GM08714 (cell line): ENCODE results near the gene UPF2.

Source experiments
- H3K4me3 ChIP-seq: fragments of 200-500 bp; sonication (Bioruptor generic); 2 replicates; pipeline ENCODE4 v1.5.1; 2014; ENCODE audit warnings: mild to moderate bottlenecking, low read length, inconsistent platforms
- ZNF274 ChIP-seq: IDR thresholded peaks from 2 replicates; pipeline ENCODE4 v1.6.1; 2012; ENCODE audit warnings: mild to moderate bottlenecking, low read depth, low read length

Gene UPF2

DNA sequence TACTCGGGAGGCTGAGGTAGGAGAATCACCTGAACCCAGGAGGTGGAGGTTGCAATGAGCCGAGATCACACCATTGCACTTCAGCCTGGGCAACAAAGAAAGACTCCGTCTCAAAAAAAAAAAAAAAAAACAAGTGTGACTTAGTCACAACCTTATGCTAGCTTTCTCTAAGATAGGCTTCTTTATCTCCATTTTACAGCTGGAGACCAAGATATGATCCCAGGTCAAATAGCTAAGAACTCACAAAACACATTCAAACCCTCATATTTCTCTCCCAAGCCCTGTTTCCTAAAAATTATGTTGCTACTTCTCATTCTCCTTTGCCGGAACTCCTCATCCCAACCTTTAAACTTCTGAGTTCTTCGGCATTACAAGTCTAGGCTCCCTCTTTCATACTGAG is 13.1 kb upstream of the UPF2 start:
- TF ChIP-seq ZNF274 = no peak
- H3K4me3 ChIP-seq = no peak overlapping the region

DNA sequence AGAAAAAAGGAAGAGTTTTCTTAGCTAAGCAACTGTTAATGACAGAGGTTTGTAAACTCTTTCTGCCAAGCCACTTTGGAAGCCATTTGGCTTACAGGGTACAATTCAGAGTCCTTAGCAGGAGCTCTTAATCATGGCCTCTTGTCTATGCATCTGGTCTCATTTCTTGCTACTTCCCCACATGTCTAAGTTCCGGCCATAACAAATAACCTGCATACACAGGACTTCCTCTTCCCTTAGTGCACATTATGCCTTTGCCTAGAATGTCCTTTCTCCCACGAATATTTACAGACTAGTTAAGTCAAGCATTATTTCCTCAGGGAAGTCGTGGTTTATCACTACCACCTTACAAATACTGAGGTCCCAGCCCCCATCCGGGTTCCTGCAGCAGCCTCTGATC is 8.6 kb upstream of the UPF2 start:
- no peak for TF ChIP-seq ZNF274
- no peak overlapping the region for H3K4me3 ChIP-seq

DNA sequence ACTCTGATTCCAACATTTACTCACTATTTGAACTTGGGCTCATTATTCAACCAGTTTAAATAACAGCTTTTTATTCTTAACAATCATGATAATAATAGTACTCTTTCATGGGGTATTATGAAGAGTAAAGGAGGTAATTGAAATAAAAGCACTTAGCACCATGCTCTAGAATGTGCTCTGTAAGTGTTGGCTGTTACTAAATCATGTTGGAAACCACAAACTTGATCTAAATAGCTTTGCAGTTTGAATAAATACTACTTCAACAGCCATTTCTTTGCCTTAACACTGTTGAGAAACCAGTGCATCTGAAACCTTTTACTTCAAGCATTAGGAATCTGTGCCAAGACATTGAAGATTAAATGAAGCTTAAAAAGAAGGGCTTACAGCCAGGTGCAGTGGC is 7.9 kb upstream of the UPF2 start:
- TF ChIP-seq ZNF274 = no peak
- no peak overlapping the region for H3K4me3 ChIP-seq

DNA sequence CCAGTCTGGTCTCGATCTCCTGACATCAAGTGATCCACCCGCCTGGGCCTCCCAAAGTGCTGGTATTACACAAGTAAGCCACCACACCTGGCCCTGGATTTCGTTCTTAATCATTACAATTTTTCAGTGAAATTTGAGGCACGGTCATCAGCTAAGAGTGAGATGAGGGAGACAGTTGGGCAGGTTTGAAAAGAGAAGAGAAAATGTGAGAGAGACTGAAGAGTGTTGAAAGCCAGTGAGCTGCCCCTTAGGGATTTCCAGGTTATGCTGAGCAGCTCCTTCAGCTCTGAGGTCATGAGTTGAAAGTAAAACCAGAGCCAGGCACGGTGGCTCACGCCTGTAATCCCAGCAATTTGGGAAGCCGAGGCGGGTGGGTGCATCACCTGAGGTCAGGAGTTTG is 5.9 kb upstream of the UPF2 start:
- no peak overlapping the region for H3K4me3 ChIP-seq
- no peak for TF ChIP-seq ZNF274

DNA sequence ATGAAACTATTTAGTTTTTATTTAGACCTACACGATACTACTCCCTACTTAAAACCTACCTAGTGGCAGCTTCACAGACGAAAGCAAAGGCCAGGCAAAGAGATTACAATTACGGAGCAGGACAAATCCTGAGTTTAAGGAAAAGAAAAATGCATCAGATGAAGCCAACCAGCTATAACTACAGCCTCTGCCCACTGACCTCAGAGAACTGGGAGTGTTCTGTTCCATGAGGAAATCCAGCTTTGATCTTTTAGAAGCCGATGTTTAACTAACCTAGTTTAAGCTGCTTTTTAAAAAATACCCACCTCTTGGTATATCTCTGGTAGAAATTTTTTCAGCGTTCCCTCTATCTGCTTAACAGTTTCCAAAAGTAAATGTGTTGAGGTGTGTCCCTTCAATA is 3.0 kb upstream of the UPF2 start:
- no peak overlapping the region for H3K4me3 ChIP-seq

DNA sequence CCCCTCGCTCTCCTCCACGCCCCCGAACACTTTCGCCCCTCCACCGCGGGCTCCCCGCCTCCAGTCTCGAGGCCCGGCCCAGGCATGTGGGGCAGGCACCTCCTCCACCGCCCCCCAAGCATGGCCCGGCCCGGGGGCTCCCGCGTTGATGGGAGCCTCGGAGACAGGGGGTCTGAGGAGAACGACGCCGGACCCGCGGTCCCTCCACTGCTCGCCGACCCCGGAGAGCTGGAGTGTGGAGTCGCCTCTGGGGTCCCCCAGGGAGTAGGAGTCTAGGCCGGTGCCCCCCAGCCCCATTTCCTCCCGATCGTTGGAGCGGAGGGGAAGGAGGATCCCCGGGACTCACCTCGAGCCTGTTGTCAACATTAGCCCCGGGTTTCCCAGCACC is 206 bp downstream of the UPF2 start:
- no peak for TF ChIP-seq ZNF274
- peak overlapping the region; percentile 91 for H3K4me3 ChIP-seq

More for the DNA sequence above, 3.0 kb upstream of the UPF2 start:
- TF ChIP-seq ZNF274 = no peak

DNA sequence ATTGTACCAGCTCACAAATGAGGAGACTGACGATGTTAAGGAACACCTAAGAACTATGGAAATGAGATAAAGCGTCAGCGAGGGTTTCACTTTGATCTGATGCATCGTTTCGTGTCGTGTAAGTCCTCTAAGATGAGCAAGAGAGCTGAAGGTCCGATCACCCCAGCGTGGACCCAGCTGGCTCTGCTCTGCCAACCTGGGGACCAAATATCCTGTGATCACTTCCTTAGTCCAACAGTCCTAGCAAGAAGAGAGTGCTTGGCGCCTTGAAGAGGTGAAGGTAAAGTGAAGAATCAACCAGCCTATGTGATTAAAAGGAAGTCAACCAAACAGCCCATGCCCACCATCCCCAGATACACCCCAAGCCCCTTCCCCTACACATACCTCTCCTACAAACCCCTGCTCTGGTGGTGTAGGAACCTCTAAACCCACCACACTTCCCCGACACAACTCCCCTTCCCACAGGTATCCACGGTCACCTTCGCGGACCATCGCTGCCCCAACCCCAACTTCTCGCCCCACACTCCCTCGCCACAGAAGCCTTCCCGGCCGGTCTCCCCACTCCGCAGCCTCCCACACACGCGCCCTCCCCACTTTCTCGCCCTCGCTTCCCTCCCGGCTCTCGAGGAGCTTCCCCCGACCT is 722 bp downstream of the UPF2 start:
- H3K4me3 ChIP-seq = peak overlapping the region; percentile 91
- TF ChIP-seq ZNF274 = no peak

DNA sequence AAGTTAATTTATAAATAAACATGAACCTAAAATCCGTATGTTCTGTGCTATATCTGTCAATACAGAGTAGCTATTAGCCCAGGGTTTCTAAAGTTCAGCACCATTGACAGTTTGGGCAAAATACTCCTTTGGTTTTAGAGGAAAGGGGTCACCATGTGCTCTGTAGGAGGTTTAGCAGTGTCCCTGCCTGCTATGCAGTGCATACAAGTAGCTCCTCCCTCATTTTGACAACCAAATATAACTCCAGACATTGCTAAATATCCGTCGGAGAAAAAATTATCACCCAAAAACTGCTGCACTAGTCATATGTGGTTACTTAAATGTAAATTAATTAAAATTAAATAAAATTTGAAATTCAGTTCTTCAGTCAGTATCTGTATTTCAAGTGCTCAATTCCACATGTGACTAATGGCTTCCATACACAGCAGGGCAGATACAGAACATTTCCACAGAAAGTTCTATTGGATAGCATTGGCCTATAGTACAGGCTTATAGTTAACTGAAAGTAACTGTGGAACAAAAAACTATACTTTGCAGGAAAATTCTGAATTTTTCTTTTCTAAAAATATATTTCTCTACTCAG is 6.4 kb downstream of the UPF2 start:
- TF ChIP-seq ZNF274 = no peak

DNA sequence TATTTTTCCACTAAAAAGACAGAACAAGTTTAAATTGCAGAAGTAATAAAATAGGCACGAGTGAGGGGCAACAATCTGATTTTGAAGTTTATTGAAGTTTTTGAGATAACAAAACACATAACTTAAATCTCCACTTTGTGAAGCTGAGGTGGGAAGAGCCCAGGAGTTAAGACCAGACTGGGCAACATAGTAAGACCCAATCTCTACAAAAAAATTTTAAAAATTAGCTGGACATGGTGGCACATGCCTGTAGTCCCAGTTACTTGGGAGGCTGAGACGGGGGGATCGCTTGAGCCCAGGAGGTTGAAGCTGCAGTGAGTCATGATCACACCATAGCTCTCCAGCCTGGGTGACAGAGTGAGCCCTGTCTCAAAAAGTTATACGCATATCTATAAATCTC is 11.2 kb downstream of the UPF2 start:
- TF ChIP-seq ZNF274 = no peak

More for the DNA sequence above, 6.4 kb downstream of the UPF2 start:
- no peak overlapping the region for H3K4me3 ChIP-seq

DNA sequence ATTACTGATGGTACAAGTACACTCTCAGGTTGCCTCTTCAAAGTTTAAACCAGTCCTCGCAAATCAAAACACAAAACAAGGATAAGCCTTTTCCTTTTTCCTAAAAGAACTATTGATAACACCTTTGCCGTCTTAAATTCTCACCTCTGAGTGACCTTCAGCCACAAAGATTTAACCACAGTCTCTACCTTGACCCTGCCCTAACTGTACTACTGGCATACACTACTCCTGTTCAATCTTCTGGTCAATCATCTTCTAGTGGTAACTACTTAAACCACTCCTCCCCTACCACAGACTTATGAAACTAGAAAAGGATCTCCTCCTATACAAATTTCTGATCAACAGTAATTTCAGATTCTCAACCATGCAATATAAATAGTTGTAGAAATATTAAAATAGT is 15.1 kb downstream of the UPF2 start:
- no peak for TF ChIP-seq ZNF274

More for the DNA sequence above, 11.2 kb downstream of the UPF2 start:
- H3K4me3 ChIP-seq = no peak overlapping the region

DNA sequence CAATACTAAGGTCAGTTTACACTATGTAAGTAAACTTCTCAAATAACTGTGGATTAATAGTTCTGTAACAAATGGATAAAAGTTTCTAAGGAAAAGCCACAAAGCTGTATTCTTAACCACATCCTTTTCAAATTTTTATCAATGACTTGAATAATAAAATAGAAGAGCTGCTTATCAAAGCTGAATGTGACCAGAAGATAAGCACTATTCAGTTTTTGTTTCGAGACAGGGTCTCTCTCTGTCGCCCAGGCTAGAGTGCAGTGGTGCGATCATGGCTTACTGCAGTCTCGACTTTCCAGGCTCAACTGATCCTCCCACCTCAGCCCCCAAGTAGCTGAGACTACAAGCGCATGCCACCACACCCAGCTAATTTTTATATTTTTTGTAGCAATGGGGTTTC is 17.0 kb downstream of the UPF2 start:
- no peak overlapping the region for H3K4me3 ChIP-seq
- no peak for TF ChIP-seq ZNF274

More for the DNA sequence above, 15.1 kb downstream of the UPF2 start:
- H3K4me3 ChIP-seq = no peak overlapping the region

DNA sequence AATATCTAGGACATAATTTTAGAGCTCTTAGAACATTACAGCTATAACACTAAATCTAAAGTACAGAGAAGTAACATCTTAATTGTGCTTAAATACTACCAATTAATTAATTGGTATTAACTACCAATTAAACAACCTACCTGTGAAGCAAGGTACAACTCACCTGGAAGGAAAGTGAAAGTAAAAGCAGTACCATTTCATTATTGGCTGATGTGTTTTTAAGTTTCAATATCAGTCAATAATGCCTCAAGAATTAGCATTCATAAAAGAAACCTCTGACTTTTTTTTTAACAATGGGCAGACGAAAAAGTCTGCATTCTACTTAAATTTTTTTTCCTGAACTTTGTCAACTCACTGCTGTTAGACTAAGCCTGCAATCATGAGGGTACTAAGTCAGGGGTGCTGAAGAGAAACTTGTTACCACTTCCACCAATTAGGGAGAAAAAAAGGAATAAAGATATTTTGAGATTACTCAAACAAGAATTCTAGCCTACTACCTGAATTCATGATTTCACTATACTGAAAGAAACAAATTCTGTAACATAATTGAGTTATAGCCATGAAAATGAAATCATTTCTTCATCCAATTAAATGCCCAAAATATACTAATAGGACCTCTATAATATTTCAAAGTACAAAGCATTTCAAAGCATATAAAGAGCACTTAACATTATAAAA is 19.9 kb downstream of the UPF2 start:
- no peak for TF ChIP-seq ZNF274
- no peak overlapping the region for H3K4me3 ChIP-seq

DNA sequence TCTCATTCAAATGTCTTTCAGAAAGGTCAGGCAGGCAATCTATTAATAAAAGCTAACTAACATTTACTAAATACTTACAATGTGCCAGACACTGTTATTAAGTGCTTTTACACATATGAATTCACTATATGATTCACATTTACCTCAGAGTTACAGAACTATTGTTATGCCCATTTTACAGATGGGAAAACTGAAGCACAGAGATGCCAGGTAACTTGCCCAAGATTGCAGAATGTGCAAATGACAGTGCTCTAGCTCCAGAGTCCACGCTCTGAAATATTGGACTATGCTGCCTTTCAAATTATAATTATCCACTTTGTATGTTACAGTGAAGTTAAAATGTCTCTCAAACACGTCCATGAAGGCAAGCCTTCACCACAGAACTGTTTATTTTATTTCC is 22.0 kb downstream of the UPF2 start:
- no peak overlapping the region for H3K4me3 ChIP-seq
- no peak for TF ChIP-seq ZNF274

DNA sequence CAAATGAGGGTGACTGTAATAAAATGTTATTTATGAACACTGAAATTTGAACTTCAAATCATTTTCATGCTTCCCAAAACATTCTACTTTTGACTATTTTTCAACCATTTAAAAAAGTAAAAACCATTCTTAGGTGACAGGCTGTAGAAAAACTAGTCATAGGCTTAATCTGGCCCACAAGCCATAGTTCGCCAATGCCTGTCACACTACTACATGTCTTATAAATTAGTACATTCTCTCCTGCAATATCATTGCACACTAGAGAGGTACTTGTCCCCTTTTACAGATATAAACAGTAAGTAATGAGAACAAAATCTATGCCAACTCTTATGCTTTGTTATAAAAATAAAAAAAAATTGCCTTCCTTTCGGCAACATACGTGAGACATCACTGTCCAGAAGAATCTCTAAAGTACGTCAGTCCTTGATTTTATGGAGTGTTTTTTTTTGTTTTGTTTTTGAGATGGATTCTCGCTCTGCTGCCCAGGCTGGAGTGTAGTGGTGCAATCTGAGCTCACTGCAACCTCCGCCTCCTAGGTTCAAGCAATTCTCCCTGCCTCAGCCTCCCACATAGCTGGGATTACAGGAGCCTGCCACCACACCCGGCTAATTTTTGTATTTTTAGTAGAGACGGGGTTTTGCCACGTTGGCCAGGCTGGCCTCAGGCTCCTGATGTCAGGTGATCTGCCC is 23.2 kb downstream of the UPF2 start:
- no peak for TF ChIP-seq ZNF274
- no peak overlapping the region for H3K4me3 ChIP-seq
